Loucy (cell line): ENCODE results near the gene SMIM22.

Experiments
- H2AFZ ChIP-seq: fragments of 200-600 bp; sonication (generic); 2 replicates; pipeline ENCODE4 v1.6.0; 2016; ENCODE audit warnings: antibody characterized with exemption, mild to moderate bottlenecking, low read length, moderate library complexity
- H3F3A ChIP-seq: fragments of 200-600 bp; 2 replicates; pipeline ENCODE4 v1.6.0; 2016; ENCODE audit warnings: antibody characterized with exemption, low read depth, mild to moderate bottlenecking
- H3K27me3 ChIP-seq: fragments of 200-600 bp; sonication (generic); 2 replicates; pipeline ENCODE4 v1.6.1; 2014; ENCODE audit warnings: low read length, mild to moderate bottlenecking; ENCODE audit not compliant: insufficient read depth, poor library complexity, severe bottlenecking
- H3K36me3 ChIP-seq: fragments of 200-600 bp; sonication (generic); 2 replicates; pipeline ENCODE4 v1.6.1; 2016; ENCODE audit warnings: low read length; ENCODE audit not compliant: insufficient read depth
- H3K4me1 ChIP-seq: fragments of 200-600 bp; sonication (generic); 2 replicates; pipeline ENCODE4 v1.5.1; 2014; ENCODE audit warnings: low read length, mild to moderate bottlenecking; ENCODE audit not compliant: insufficient read depth, poor library complexity, severe bottlenecking
- H3K4me2 ChIP-seq: fragments of 200-600 bp; sonication (generic); 2 replicates; pipeline ENCODE4 v1.6.0; 2014; ENCODE audit warnings: antibody characterized with exemption, low read length, low read depth, mild to moderate bottlenecking; ENCODE audit not compliant: poor library complexity, severe bottlenecking
- H3K4me3 ChIP-seq: fragments of 200-600 bp; sonication (generic); 2 replicates; pipeline ENCODE4 v1.5.1; 2014; ENCODE audit warnings: low read length, mild to moderate bottlenecking, mixed read lengths; ENCODE audit not compliant: poor library complexity, severe bottlenecking
- H3K79me2 ChIP-seq: fragments of 200-600 bp; sonication (generic); 2 replicates; pipeline ENCODE4 v1.6.1; 2014; ENCODE audit warnings: low read length; ENCODE audit not compliant: insufficient read depth
- H3K9ac ChIP-seq: fragments of 200-600 bp; sonication (generic); 2 replicates; pipeline ENCODE4 v1.6.0; 2014; ENCODE audit warnings: mild to moderate bottlenecking, low read depth, low read length, moderate library complexity; ENCODE audit not compliant: poor library complexity, severe bottlenecking
- H3K9me2 ChIP-seq: fragments of 200-600 bp; sonication (generic); replicated peaks from 2 replicates; pipeline ENCODE4 v1.6.1; 2016; ENCODE audit warnings: low read depth, low read length, mixed read lengths
- H3K9me3 ChIP-seq: fragments of 200-600 bp; sonication (generic); 2 replicates; pipeline ENCODE4 v1.6.1; 2014; ENCODE audit warnings: mild to moderate bottlenecking, antibody characterized with exemption, low read length, low read depth; ENCODE audit not compliant: insufficient read depth
- H4K20me1 ChIP-seq: fragments of 200-600 bp; sonication (generic); 2 replicates; pipeline ENCODE4 v1.6.0; 2014; ENCODE audit warnings: antibody characterized with exemption, low read length, mild to moderate bottlenecking; ENCODE audit not compliant: insufficient read depth, poor library complexity, severe bottlenecking
- EZH2phosphoT487 ChIP-seq: fragments of 200-600 bp; IDR thresholded peaks from 2 replicates; pipeline ENCODE4 v1.6.1; 2018; ENCODE audit warnings: antibody characterized with exemption, mild to moderate bottlenecking, moderate library complexity, borderline replicate concordance
- TF ChIP-seq, protein P1 (sequence below): fragments of 200-600 bp; sonication (generic); conservative IDR thresholded peaks from 2 replicates; pipeline ENCODE4 v1.5.1; 2014; ENCODE audit warnings: mild to moderate bottlenecking, antibody characterized with exemption, low read length

Gene SMIM22

GRCh38 chr16:4775005-4775404 is 20.2 kb upstream of the SMIM22 start:
- Histone ChIP-seq H3K4me1 (no peaks in the 10 kb centered on the region), H3F3A (no peaks in the 10 kb centered on the region), H3K9ac (no peak overlapping the region), H3K36me3 (no peaks in the 10 kb centered on the region), H3K9me3 (no peaks in the 10 kb centered on the region), H3K4me2 (no peak overlapping the region), H3K27me3 (no peaks in the 10 kb centered on the region), H2AFZ (no peak overlapping the region), H3K79me2 (no peaks in the 10 kb centered on the region), H3K9me2 (no peaks in the 10 kb centered on the region), H4K20me1 (no peaks in the 10 kb centered on the region), H3K4me3 (no peak overlapping the region)
- TF ChIP-seq, protein P1, sequence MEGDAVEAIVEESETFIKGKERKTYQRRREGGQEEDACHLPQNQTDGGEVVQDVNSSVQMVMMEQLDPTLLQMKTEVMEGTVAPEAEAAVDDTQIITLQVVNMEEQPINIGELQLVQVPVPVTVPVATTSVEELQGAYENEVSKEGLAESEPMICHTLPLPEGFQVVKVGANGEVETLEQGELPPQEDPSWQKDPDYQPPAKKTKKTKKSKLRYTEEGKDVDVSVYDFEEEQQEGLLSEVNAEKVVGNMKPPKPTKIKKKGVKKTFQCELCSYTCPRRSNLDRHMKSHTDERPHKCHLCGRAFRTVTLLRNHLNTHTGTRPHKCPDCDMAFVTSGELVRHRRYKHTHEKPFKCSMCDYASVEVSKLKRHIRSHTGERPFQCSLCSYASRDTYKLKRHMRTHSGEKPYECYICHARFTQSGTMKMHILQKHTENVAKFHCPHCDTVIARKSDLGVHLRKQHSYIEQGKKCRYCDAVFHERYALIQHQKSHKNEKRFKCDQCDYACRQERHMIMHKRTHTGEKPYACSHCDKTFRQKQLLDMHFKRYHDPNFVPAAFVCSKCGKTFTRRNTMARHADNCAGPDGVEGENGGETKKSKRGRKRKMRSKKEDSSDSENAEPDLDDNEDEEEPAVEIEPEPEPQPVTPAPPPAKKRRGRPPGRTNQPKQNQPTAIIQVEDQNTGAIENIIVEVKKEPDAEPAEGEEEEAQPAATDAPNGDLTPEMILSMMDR: no peak
- TF ChIP-seq EZH2phosphoT487: no peak

DNA sequence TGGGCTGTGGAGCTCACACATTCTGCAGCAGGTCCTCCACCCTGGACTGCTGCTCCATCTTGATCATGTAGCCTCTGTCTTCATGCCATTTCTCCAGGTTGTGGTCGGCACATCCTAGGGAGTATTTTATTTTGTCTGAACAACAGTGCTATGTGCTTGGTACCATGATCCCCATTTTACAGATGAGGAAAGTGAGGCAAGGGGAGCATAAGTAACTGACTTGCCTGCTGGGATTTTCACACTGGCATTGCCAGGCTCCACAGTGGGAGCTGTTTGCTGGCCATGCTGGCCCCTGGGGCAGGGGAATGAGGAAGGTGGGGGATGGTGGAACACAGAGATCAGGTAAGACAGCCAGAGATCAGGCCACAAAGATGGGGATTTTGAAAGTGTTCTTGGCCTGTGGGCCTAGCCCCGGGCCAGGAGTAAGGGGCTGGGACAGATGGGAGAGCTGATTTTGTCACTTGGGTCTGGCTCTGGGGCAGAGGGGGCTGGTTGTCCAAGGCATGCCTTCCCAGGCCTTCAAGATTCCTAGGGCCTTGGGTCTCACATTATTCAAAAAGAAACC is 18.9 kb upstream of the SMIM22 start:
- TF ChIP-seq, protein P1: no peak
- no peak for TF ChIP-seq EZH2phosphoT487
- Histone ChIP-seq H3K27me3 (no peaks in the 10 kb centered on the region), H3K9me3 (no peaks in the 10 kb centered on the region), H4K20me1 (no peaks in the 10 kb centered on the region), H3K9ac (no peak overlapping the region), H3K4me2 (no peak overlapping the region), H2AFZ (no peak overlapping the region), H3K9me2 (no peaks in the 10 kb centered on the region), H3K4me1 (no peaks in the 10 kb centered on the region), H3K4me3 (no peak overlapping the region), H3F3A (no peaks in the 10 kb centered on the region), H3K79me2 (no peaks in the 10 kb centered on the region), H3K36me3 (no peaks in the 10 kb centered on the region)

DNA sequence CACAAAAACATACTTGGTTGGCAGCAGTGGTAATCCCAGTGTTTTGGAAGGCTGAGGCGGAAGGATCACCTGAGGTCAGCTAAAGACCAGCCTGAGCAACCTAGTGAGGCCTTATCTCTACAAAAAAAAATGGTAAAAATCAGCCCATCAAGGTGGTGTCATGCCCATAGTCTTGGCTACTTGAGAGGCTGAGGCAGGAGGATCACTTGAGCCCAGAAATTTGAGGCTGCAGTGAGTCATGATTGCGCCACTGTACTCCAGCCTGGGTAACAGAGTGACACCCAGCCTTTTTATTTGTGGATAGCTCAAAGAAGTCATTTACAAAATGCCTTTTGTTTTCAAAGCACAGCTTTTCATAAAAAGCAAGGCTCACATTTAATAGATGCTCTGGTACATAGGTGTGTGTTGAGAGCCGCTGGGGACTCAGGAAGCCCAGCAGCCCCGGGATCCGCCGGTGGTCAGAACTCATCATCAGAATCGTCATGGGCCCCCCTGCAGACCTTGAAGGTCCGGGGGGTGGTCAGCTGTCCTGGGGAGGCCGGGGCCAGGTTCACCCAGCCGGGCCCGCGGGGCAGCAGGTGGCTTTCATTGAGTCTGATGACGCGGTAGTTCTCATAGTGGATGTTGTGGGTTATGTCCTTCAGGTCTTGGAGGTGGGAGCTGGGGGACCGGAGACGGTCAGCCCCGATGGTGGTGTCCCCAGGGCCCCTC is 17.7 kb upstream of the SMIM22 start:
- H3K4me1 ChIP-seq: no peaks in the 10 kb centered on the region
- TF ChIP-seq, protein P1: no peak
- TF ChIP-seq EZH2phosphoT487: no peak
- no peak overlapping the region for H3K4me3 ChIP-seq
- H3F3A ChIP-seq: no peaks in the 10 kb centered on the region
- no peaks in the 10 kb centered on the region for H3K9me2 ChIP-seq
- H4K20me1 ChIP-seq: no peaks in the 10 kb centered on the region
- no peak overlapping the region for H3K4me2 ChIP-seq
- H3K27me3 ChIP-seq: no peaks in the 10 kb centered on the region
- H3K79me2 ChIP-seq: no peaks in the 10 kb centered on the region
- no peaks in the 10 kb centered on the region for H3K9me3 ChIP-seq
- no peak overlapping the region for H2AFZ ChIP-seq
- H3K36me3 ChIP-seq: no peaks in the 10 kb centered on the region
- no peak overlapping the region for H3K9ac ChIP-seq
